Ishikawa (cell line): ENCODE results near the gene FKTN.

ENCODE experiments used
- MAX ChIP-seq: IDR thresholded peaks from 2 replicates; pipeline ENCODE4 v1.6.1; 2012
- TCF12 ChIP-seq: IDR thresholded peaks from 2 replicates; pipeline ENCODE4 v1.6.1; 2012; ENCODE audit warnings: low read depth
- ZBTB7A ChIP-seq: IDR thresholded peaks from 2 replicates; pipeline ENCODE4 v1.6.1; 2012; ENCODE audit warnings: low read depth

- TF ChIP-seq ZBTB7A: no peak
- TF ChIP-seq TCF12: no peak
- TF ChIP-seq MAX: no peak
Observed at GRCh38 chr9:105647595-105648349, 89.8 kb downstream of the FKTN start.
